K562 (cell line): Measurements from ENCODE around the gene FGF2.

Experiments used
- EZH2 ChIP-seq: IDR thresholded peaks from 2 replicates; pipeline ENCODE4 v1.6.1; 2012; ENCODE audit warnings: low read depth, mild to moderate bottlenecking, inconsistent platforms, low read length, borderline replicate concordance
- MYNN ChIP-seq, 2 experiments: sonication (generic); formaldehyde crosslinking in 1 of 2; IDR thresholded peaks; 2 replicates each; pipeline versions ENCODE4 v1.5.0 to v1.6.1; 2016 to 2020; ENCODE audit warnings: antibody characterized with exemption in 1 of 2, missing genetic modification reagents in 1 of 2
- NBN ChIP-seq: fragments of 450-650 bp; IDR thresholded peaks from 2 replicates; pipeline ENCODE4 v1.6.1; 2016; ENCODE audit warnings: low read depth, mild to moderate bottlenecking
- ZNF140 ChIP-seq: fragments of 250-450 bp; sonication (Bioruptor Pico); IDR thresholded peaks from 2 replicates; pipeline ENCODE4 v1.8.0; 2021; ENCODE audit warnings: moderate library complexity, mild to moderate bottlenecking, inconsistent platforms
- TF ChIP-seq, protein P1 (sequence below): sonication (generic); formaldehyde crosslinking; IDR thresholded peaks from 2 replicates; pipeline ENCODE4 v1.5.0; 2020; ENCODE audit warnings: missing genetic modification reagents
- TF ChIP-seq, protein P2 (sequence below): fragments of 450-650 bp; formaldehyde crosslinking; IDR thresholded peaks from 2 replicates; pipeline ENCODE4 v1.4.0; 2020; ENCODE audit warnings: mild to moderate bottlenecking, moderate library complexity

DNA sequence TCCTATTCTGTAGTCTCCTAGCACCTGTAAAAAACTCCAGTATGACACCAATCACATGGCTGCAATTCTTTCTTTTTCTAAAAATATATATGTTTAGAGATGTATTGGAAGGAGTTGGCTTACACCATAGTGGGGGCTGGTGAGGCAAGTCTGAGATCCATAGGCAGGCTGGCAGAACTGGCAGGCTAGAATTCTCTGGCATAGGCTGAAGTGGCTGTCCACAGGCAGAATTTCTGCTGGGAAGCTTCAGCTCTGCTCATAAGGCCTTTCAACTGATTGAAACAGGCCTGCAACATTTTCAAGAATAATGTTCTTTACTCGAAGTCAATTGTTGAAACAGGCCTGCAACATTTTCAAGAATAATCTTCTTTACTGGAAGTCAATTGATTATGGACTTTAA is 37.0 kb downstream of the FGF2 start:
- TF ChIP-seq EZH2 (no peak), MYNN (IDR thresholded peaks at IDR 0.05) (no peak), MYNN (CRISPR knock-in tag; IDR thresholded peaks at IDR 0.05) (no peak), ZNF140 (no peak), NBN (no peak)
- TF ChIP-seq, protein P1, sequence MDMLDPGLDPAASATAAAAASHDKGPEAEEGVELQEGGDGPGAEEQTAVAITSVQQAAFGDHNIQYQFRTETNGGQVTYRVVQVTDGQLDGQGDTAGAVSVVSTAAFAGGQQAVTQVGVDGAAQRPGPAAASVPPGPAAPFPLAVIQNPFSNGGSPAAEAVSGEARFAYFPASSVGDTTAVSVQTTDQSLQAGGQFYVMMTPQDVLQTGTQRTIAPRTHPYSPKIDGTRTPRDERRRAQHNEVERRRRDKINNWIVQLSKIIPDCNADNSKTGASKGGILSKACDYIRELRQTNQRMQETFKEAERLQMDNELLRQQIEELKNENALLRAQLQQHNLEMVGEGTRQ (CRISPR knock-in tag) = no peak
- TF ChIP-seq, protein P2, sequence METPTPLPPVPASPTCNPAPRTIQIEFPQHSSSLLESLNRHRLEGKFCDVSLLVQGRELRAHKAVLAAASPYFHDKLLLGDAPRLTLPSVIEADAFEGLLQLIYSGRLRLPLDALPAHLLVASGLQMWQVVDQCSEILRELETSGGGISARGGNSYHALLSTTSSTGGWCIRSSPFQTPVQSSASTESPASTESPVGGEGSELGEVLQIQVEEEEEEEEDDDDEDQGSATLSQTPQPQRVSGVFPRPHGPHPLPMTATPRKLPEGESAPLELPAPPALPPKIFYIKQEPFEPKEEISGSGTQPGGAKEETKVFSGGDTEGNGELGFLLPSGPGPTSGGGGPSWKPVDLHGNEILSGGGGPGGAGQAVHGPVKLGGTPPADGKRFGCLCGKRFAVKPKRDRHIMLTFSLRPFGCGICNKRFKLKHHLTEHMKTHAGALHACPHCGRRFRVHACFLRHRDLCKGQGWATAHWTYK = no peak
